HCT116 (cell line): ENCODE results near the gene STAB1. TPM values are rescaled to one million over a fixed set of nuclear protein-coding genes. Genes with fewer than 3 reads are reported as not detected.

Experiments used
- ATAC-seq: fragments of 200-7000 bp; cut with Tn5 transposase; 2 replicates; pipeline ENCODE4 v1.9.1; 2020; ENCODE audit warnings: mild to moderate bottlenecking, moderate library complexity
- BruUV-seq: library from RNA; stranded (reverse); fragments of 400-500 nt; replicated peaks from 2 replicates; lab custom pipeline; 2021; lab: Mats Ljungman, UMichigan
- CTCF ChIA-PET: fragments of 300-600 bp; sonication (Branson Sonifier 250); formaldehyde crosslinking; loops from one replicate; lab custom pipeline; 2021; ENCODE audit warnings: antibody characterized with exemption; lab: Charles Lee
- POLR2A ChIA-PET: fragments of 300-600, 350-600 bp; sonication (Branson Sonifier 250); formaldehyde crosslinking; loops from one replicate; lab custom pipeline; 2021; ENCODE audit warnings: antibody characterized with exemption; lab: Charles Lee
- RAD21 ChIA-PET, 2 experiments: fragments of 300-600 bp; sonication (Branson Sonifier 250); formaldehyde crosslinking; loops; one replicate each; lab custom pipeline; 2023; ENCODE audit warnings: low total read pairs in 2 of 2; ENCODE audit not compliant: uncharacterized antibody in 2 of 2, unreplicated experiment in 2 of 2, low non-redundant PET in 1 of 2; lab: Charles Lee
- DNase-seq: peaks from one replicate; pipeline ENCODE4 v3.0.0-alpha.2; 2010; ENCODE audit warnings: low read depth, low spot score
- H2AFZ ChIP-seq: fragments of 200-600 bp; shearing (Covaris generic), sonication (generic); 2 replicates; pipeline ENCODE4 v1.6.1; 2017; ENCODE audit warnings: low read depth, mixed run types, mixed read lengths, antibody characterized with exemption, low read length; ENCODE audit not compliant: poor library complexity, severe bottlenecking
- H3K27ac ChIP-seq: 2 replicates; pipeline ENCODE4 v1.5.1; 2012; ENCODE audit warnings: low read depth, low read length
- H3K27me3 ChIP-seq: fragments of 200-600 bp; sonication (generic); 2 replicates; pipeline ENCODE4 v1.6.1; 2016; ENCODE audit warnings: mixed run types, low read length, mixed read lengths; ENCODE audit not compliant: insufficient read depth
- H3K36me3 ChIP-seq, 2 experiments: fragments of 200-500 bp in 1 of 2; fragments of 200-600 bp in 1 of 2; sonication (Bioruptor generic) in 1 of 2; sonication (generic) in 1 of 2; 2 replicates each; pipeline versions ENCODE4 v1.5.1 to v1.6.1; 2014 to 2016; ENCODE audit warnings: low read length in 2 of 2, inconsistent platforms in 1 of 2, mixed read lengths in 1 of 2, mixed run types in 1 of 2; ENCODE audit not compliant: insufficient read depth in 2 of 2, control insufficient read depth in 1 of 2
- H3K4me1 ChIP-seq, 2 experiments: fragments of 200-600 bp in 1 of 2; sonication (generic) in 1 of 2; 2 replicates each; pipeline versions ENCODE4 v1.5.1 to v1.6.1; 2012 to 2017; ENCODE audit warnings: low read length in 2 of 2, inconsistent platforms in 1 of 2, mild to moderate bottlenecking in 1 of 2, mixed read lengths in 1 of 2, mixed run types in 1 of 2, moderate library complexity in 1 of 2; ENCODE audit not compliant: insufficient read depth in 2 of 2, control insufficient read depth in 1 of 2
- H3K4me2 ChIP-seq: fragments of 200-600 bp; sonication (generic); 2 replicates; pipeline ENCODE4 v1.6.1; 2017; ENCODE audit warnings: mixed run types, low read length, mixed read lengths
- H3K4me3 ChIP-seq, 2 experiments: fragments of 200-600 bp in 1 of 2; sonication (generic) in 1 of 2; replicated peaks in 1 of 2; 2 replicates each; pipeline ENCODE4 v1.5.1; 2011 to 2016; ENCODE audit warnings: low read length in 2 of 2, control low read depth in 1 of 2, low read depth in 1 of 2, mild to moderate bottlenecking in 1 of 2, mixed read lengths in 1 of 2, mixed run types in 1 of 2
- H3K79me2 ChIP-seq: fragments of 200-600 bp; sonication (generic); 2 replicates; pipeline ENCODE4 v1.6.1; 2017; ENCODE audit warnings: mild to moderate bottlenecking, mixed run types, low read length, moderate library complexity, mixed read lengths; ENCODE audit not compliant: insufficient read depth
- H3K9ac ChIP-seq: fragments of 200-600 bp; sonication (generic); 2 replicates; pipeline ENCODE4 v1.6.1; 2016; ENCODE audit warnings: low read length, mixed read lengths
- H3K9me2 ChIP-seq: fragments of 200-600 bp; sonication (generic), shearing (Covaris generic); 2 replicates; pipeline ENCODE4 v1.6.1; 2017; ENCODE audit warnings: mixed run types, mild to moderate bottlenecking, moderate library complexity; ENCODE audit not compliant: insufficient read depth
- H3K9me3 ChIP-seq, 2 experiments: fragments of 200-500 bp in 1 of 2; fragments of 200-600 bp in 1 of 2; sonication (Bioruptor generic) in 1 of 2; sonication (generic) in 1 of 2; 2 replicates each; pipeline ENCODE4 v1.6.1; 2014 to 2017; ENCODE audit warnings: low read length in 2 of 2, mixed read lengths in 2 of 2, inconsistent platforms in 1 of 2, low read depth in 1 of 2, mild to moderate bottlenecking in 1 of 2, mixed run types in 1 of 2, moderate library complexity in 1 of 2; ENCODE audit not compliant: control insufficient read depth in 1 of 2, insufficient read depth in 1 of 2
- H4K20me1 ChIP-seq: fragments of 200-600 bp; sonication (generic), shearing (Covaris generic); 2 replicates; pipeline ENCODE4 v1.6.1; 2017; ENCODE audit warnings: mixed run types, mild to moderate bottlenecking, moderate library complexity; ENCODE audit not compliant: insufficient read depth
- ATF3 ChIP-seq: IDR thresholded peaks from 2 replicates; pipeline ENCODE4 v1.6.1; 2012
- CEBPB ChIP-seq: IDR thresholded peaks from 2 replicates; pipeline ENCODE4 v1.6.1; 2012; ENCODE audit warnings: low read depth
- EGR1 ChIP-seq: IDR thresholded peaks from 2 replicates; pipeline ENCODE4 v1.6.1; 2012; ENCODE audit warnings: low read depth
- EZH2 ChIP-seq: fragments of 200-600 bp; sonication (generic); IDR thresholded peaks from 2 replicates; pipeline ENCODE4 v1.6.1; 2017; ENCODE audit warnings: antibody characterized with exemption, mixed run types
- EZH2phosphoT487 ChIP-seq: fragments of 200-600 bp; IDR thresholded peaks from 2 replicates; pipeline ENCODE4 v1.6.1; 2018; ENCODE audit warnings: antibody characterized with exemption, borderline replicate concordance
- FOSL1 ChIP-seq: IDR thresholded peaks from 2 replicates; pipeline ENCODE4 v1.6.1; 2012; ENCODE audit warnings: low read depth
- POLR2A ChIP-seq: IDR thresholded peaks from 2 replicates; pipeline ENCODE4 v1.7.0; 2011; ENCODE audit warnings: borderline replicate concordance; ENCODE audit not compliant: insufficient read depth, insufficient read length; ENCODE audit errors: extremely low read depth
- RAD21 ChIP-seq: IDR thresholded peaks from 2 replicates; pipeline ENCODE4 v1.6.1; 2012; ENCODE audit warnings: low read depth, mild to moderate bottlenecking
- SIN3A ChIP-seq: IDR thresholded peaks from 2 replicates; pipeline ENCODE4 v1.6.1; 2012; ENCODE audit warnings: low read depth
- SP1 ChIP-seq: IDR thresholded peaks from 2 replicates; pipeline ENCODE4 v1.6.1; 2012; ENCODE audit warnings: low read depth
- SRF ChIP-seq: IDR thresholded peaks from 2 replicates; pipeline ENCODE4 v1.6.1; 2012; ENCODE audit warnings: low read depth
- TCF7L2 ChIP-seq: IDR thresholded peaks from 2 replicates; pipeline ENCODE4 v1.7.0; 2011; ENCODE audit warnings: borderline replicate concordance, inconsistent platforms; ENCODE audit not compliant: insufficient read depth, insufficient read length; ENCODE audit errors: extremely low read depth
- YY1 ChIP-seq: IDR thresholded peaks from 2 replicates; pipeline ENCODE4 v1.6.1; 2011; ENCODE audit warnings: low read length, low read depth, moderate library complexity, mild to moderate bottlenecking; ENCODE audit not compliant: insufficient replicate concordance; ENCODE audit errors: extremely low read depth
- intact Hi-C: fragments of 100-400 bp; cut with micrococcal nuclease; formaldehyde crosslinking; loops from 2 replicates; pipeline ENCODE4 v1.10.0; 2022
- total RNA-seq: library from RNA; stranded (reverse); gene quantifications from one replicate; pipeline ENCODE4 v1.2.1, GENCODE V29; 2021; ENCODE audit not compliant: unreplicated experiment
- TF ChIP-seq, protein P1 (sequence below): IDR thresholded peaks from 2 replicates; pipeline ENCODE4 v1.6.1; 2012
- TF ChIP-seq, protein P2 (sequence below): IDR thresholded peaks from 2 replicates; pipeline ENCODE4 v1.6.1; 2012; ENCODE audit warnings: low read depth

STAB1 gene
- total RNA-seq, 1 experiment from 2014 or later, result 0.44 TPM

DNA sequence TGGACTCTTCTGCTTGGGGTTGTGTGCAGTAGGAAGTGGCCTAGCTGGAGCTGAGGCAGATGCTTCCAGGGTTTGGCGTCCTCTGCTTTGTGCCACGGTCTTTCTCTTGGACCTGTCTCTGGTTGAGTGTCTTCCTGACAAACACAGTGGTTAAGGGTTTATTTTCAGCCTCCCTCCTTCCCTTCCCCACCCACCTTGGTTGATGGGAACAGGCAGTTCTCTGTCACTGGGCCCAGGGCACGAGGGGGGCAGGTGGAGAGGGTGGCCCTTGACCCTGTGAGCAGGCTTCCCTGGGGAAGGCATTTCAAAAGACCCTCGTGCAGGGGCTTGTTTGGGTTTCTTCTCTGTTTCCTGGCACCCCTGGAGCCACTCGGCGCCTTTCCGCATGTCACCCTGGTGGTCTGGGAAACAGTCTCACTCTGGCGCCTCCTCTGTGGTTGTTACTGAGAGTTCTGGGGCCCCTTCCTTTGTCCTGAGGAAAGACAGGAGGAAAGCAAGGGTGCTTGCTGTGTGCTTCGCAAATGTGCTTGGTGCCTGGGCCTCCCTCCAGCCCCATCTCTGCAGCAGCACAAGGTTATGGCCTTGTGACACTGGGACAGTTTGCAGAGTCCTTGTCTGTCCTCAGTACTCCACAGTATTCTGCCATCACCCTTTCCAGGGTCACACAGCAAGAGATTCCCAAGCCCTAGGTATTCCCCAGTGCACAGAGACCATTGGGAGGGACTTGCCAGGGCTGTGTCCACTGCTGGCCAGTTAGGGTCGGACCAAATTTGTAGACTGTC is 10.3 kb upstream of the STAB1 start:
- Histone ChIP-seq H3K4me2 (no peak overlapping the region), H3K9ac (no peak overlapping the region), H3K9me2 (no peaks in the 10 kb centered on the region), H3K4me3 (no peak overlapping the region), H2AFZ (no peak overlapping the region), H3K27ac (no peak overlapping the region), H4K20me1 (no peaks in the 10 kb centered on the region), H3K4me1 (no peaks in the 10 kb centered on the region), H3K79me2 (no peaks in the 10 kb centered on the region), H3K36me3 (peaks cover 18 to 19% of the 10 kb centered on the region in 2 experiments; a peak in 3 of 4 replicates), H3K9me3 (no peaks in the 10 kb centered on the region), H3K27me3 (no peaks in the 10 kb centered on the region)
- DNase-seq, result no peak
- ChIA-PET POLR2A (no interaction called here), RAD21 (no interaction called here), CTCF (no interaction called here)
- no peak for TF ChIP-seq SIN3A
- no peak for TF ChIP-seq EZH2
- no peak for TF ChIP-seq YY1
- TF ChIP-seq, protein P1, sequence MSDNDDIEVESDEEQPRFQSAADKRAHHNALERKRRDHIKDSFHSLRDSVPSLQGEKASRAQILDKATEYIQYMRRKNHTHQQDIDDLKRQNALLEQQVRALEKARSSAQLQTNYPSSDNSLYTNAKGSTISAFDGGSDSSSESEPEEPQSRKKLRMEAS, result no peak
- BruUV-seq, result no TSS peak
- intact Hi-C loops, result no loop called here
- ATAC-seq, result no peak

DNA sequence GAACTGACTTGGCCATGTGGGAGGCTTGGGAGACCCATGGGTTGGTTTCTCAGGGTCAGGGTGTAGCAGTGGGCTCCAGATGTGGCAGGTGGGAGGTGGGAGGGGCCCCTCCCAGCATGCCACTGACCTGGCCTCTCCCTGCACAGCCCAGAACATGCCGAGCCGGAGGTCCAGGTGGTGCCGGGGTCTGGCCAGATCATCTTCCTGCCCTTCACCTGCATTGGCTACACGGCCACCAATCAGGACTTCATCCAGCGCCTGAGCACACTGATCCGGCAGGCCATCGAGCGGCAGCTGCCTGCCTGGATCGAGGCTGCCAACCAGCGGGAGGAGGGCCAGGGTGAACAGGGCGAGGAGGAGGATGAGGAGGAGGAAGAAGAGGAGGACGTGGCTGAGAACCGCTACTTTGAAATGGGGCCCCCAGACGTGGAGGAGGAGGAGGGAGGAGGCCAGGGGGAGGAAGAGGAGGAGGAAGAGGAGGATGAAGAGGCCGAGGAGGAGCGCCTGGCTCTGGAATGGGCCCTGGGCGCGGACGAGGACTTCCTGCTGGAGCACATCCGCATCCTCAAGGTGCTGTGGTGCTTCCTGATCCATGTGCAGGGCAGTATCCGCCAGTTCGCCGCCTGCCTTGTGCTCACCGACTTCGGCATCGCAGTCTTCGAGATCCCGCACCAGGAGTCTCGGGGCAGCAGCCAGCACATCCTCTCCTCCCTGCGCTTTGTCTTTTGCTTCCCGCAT is 7.9 kb upstream of the STAB1 start:
- POLR2A ChIA-PET, result no interaction called here
- BruUV-seq, result no TSS peak

More for the DNA sequence above, 7.9 kb upstream of the STAB1 start:
- H3K27me3 ChIP-seq, result no peaks in the 10 kb centered on the region
- H3K4me2 ChIP-seq, result no peak overlapping the region
- CTCF ChIA-PET, result no interaction called here
- H3K9me2 ChIP-seq, result no peaks in the 10 kb centered on the region
- DNase-seq, result no peak
- H3K4me3 ChIP-seq, result no peak overlapping the region
- H3K36me3 ChIP-seq, result peaks cover 5 to 31% of the 10 kb centered on the region in 2 experiments; a peak in 3 of 4 replicates
- RAD21 ChIA-PET, result no interaction called here
- H3K9me3 ChIP-seq, result no peaks in the 10 kb centered on the region
- intact Hi-C loops, result no loop called here
- H3K27ac ChIP-seq, result no peak overlapping the region
- H3K9ac ChIP-seq, result no peak overlapping the region
- H2AFZ ChIP-seq, result no peak overlapping the region
- H3K4me1 ChIP-seq, result no peaks in the 10 kb centered on the region
- TF ChIP-seq EGR1 (no peak), SRF (no peak), CEBPB (no peak), POLR2A (no peak), EZH2 (no peak), RAD21 (no peak), SP1 (no peak), ATF3 (no peak), EZH2phosphoT487 (no peak), FOSL1 (no peak), YY1 (no peak), TCF7L2 (no peak)
- TF ChIP-seq, protein P1, result no peak
- TF ChIP-seq, protein P2, sequence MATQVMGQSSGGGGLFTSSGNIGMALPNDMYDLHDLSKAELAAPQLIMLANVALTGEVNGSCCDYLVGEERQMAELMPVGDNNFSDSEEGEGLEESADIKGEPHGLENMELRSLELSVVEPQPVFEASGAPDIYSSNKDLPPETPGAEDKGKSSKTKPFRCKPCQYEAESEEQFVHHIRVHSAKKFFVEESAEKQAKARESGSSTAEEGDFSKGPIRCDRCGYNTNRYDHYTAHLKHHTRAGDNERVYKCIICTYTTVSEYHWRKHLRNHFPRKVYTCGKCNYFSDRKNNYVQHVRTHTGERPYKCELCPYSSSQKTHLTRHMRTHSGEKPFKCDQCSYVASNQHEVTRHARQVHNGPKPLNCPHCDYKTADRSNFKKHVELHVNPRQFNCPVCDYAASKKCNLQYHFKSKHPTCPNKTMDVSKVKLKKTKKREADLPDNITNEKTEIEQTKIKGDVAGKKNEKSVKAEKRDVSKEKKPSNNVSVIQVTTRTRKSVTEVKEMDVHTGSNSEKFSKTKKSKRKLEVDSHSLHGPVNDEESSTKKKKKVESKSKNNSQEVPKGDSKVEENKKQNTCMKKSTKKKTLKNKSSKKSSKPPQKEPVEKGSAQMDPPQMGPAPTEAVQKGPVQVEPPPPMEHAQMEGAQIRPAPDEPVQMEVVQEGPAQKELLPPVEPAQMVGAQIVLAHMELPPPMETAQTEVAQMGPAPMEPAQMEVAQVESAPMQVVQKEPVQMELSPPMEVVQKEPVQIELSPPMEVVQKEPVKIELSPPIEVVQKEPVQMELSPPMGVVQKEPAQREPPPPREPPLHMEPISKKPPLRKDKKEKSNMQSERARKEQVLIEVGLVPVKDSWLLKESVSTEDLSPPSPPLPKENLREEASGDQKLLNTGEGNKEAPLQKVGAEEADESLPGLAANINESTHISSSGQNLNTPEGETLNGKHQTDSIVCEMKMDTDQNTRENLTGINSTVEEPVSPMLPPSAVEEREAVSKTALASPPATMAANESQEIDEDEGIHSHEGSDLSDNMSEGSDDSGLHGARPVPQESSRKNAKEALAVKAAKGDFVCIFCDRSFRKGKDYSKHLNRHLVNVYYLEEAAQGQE, result no peak
- TF ChIP-seq, all 23 proteins: peak for 0
- ATAC-seq, result no peak
- no peaks in the 10 kb centered on the region for H4K20me1 ChIP-seq
- H3K79me2 ChIP-seq, result no peaks in the 10 kb centered on the region
